Activated CD8-positive, alpha-beta memory T cell treated with anti-CD3 and anti-CD28 coated beads, Interleukin-2, amount 50 U/mL, for 1 hour (primary cell): ENCODE data around the gene KCNQ1.

Source experiments
- DNase-seq: peaks from one replicate; pipeline ENCODE4 v3.0.0-alpha.2; 2020; ENCODE audit errors: extremely low read depth

KCNQ1 gene

GRCh38 chr11:2508793-2509192, 64.0 kb downstream of the KCNQ1 start:
- no peak for DNase-seq

- no peak for DNase-seq
Observed at GRCh38 chr11:2509481-2510001, 64.7 kb downstream of the KCNQ1 start.

- no peak for DNase-seq
Observed at GRCh38 chr11:2510626-2511402, 66.0 kb downstream of the KCNQ1 start.

GRCh38 chr11:2511421-2512369, 66.9 kb downstream of the KCNQ1 start:
- no peak for DNase-seq

- DNase-seq, result no peak
Observed at GRCh38 chr11:2512431-2513407, 67.9 kb downstream of the KCNQ1 start.

- DNase-seq, result no peak
Observed at GRCh38 chr11:2513441-2513840, 68.6 kb downstream of the KCNQ1 start.

- no peak for DNase-seq
Observed at GRCh38 chr11:2515401-2516275, 70.8 kb downstream of the KCNQ1 start.

- no peak for DNase-seq
Observed at GRCh38 chr11:2516276-2517015, 71.6 kb downstream of the KCNQ1 start.

GRCh38 chr11:2517016-2517385, 72.2 kb downstream of the KCNQ1 start:
- no peak for DNase-seq

- no peak for DNase-seq
Observed at GRCh38 chr11:2517386-2518064, 72.7 kb downstream of the KCNQ1 start.

GRCh38 chr11:2518111-2518982, 73.5 kb downstream of the KCNQ1 start:
- no peak for DNase-seq

- no peak for DNase-seq
Observed at GRCh38 chr11:2518983-2519340, 74.2 kb downstream of the KCNQ1 start.

- no peak for DNase-seq
Observed at GRCh38 chr11:2519517-2519861, 74.7 kb downstream of the KCNQ1 start.

GRCh38 chr11:2519862-2520735, 75.3 kb downstream of the KCNQ1 start:
- DNase-seq, result no peak

GRCh38 chr11:2520736-2521035, 75.9 kb downstream of the KCNQ1 start:
- DNase-seq, result no peak

GRCh38 chr11:2521081-2521732, 76.4 kb downstream of the KCNQ1 start:
- no peak for DNase-seq
